Measurements from ENCODE around the gene CHSY1.

The CHSY1 gene

DNA sequence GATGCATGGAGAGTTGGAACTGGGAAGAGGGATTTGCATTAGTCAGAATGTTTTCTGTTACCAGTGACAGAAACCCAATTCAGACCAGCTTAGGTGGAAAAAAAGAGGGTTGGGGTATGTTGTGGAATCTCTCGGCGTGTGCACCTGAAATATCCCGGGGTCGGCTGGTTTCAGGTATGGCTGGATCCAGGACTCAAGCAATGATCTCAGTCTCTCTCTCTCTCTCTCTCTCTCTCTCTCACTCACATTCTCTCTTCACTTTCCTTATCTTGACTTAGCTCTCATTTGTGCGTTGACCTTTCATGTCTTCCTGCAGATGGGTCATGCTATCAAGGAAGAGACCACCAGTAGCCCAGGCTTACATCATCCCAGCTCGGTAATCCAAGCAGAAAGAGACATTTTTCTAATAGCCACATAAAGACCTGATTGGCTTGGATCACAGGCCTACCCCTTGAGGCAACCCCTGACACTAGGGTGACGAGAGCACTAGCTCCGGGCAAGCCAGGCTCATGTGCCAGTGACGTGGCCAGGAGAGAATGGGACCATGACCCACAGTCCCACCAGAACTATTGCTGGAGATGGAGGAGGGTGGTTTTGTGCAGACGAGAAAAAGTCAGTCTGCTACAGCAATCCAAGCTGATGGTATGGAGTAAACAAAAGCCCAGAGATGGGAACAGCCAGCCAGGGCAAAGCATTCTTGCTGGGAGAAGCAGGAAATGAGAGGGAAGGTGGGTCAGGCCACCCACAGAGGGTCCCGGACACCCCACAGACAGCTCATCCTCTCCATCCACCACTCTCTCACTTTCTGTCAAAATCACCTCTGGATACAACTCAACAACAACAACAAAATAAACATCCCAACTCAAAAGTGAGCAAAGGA lies 91.7 kb downstream of the CHSY1 start:
- Histone ChIP-seq H3K4me1 (peaks cover 73 to 88% (median 83%) of the 10 kb centered on the region in 10 experiments), H3K27ac (peak overlapping the region; percentile 39 to 81 (median 68); a peak in 17 of 22 replicates), H3K4me2 (peak overlapping the region; percentile 80 to 98 (median 90)), H3K36me3 (peaks cover 0 to 5% (median 0%) of the 10 kb centered on the region in 11 experiments; a peak in 1 of 22 replicates), H3K9ac (peak overlapping the region in 4 of 11 experiments; percentile 56 to 70 (median 68); a peak in 12 of 22 replicates), H3K4me3 (0 out of 20 replicates have a peak overlapping the region, but pooled peaks of 1 of the 10 experiments have one; percentile 43), H3K27me3 (no peaks in the 10 kb centered on the region), H3K9me3 (replicated peaks in 1 of 11) (peaks cover 14 to 24% (median 20%) of the 10 kb centered on the region in 11 experiments), H4K20me1 (no peaks in the 10 kb centered on the region)
- TF ChIP-seq Cebpa-rat (IDR thresholded peaks at IDR 0.05) = no peak

- peak overlapping the region; percentile 14 to 70 (median 56); a peak in 17 of 22 replicates for H3K9ac ChIP-seq
- H3K4me3 ChIP-seq = peak overlapping the region in 8 of 10 experiments; percentile 5 to 43 (median 30); a peak in 7 of 20 replicates
- no peak for TF ChIP-seq Cebpa-rat (IDR thresholded peaks at IDR 0.05)
- peak overlapping the region; percentile 80 to 98 (median 90) for H3K4me2 ChIP-seq
- no peaks in the 10 kb centered on the region for H4K20me1 ChIP-seq
- no peaks in the 10 kb centered on the region for H3K27me3 ChIP-seq
- 0 out of 22 replicates have a peak, but pooled peaks cover 0 to 2% (median 0%) of the 10 kb centered on the region in 11 experiments for H3K36me3 ChIP-seq
- H3K27ac ChIP-seq = peak overlapping the region; percentile 39 to 81 (median 68); a peak in 19 of 22 replicates
- peaks cover 6 to 15% (median 11%) of the 10 kb centered on the region in 11 experiments for H3K9me3 ChIP-seq (replicated peaks in 1 of 11)
- peaks cover 73 to 97% (median 91%) of the 10 kb centered on the region in 10 experiments for H3K4me1 ChIP-seq
These were observed 92.5 kb downstream of the CHSY1 start for GRCh38 chr15:101159096-101159935.

DNA sequence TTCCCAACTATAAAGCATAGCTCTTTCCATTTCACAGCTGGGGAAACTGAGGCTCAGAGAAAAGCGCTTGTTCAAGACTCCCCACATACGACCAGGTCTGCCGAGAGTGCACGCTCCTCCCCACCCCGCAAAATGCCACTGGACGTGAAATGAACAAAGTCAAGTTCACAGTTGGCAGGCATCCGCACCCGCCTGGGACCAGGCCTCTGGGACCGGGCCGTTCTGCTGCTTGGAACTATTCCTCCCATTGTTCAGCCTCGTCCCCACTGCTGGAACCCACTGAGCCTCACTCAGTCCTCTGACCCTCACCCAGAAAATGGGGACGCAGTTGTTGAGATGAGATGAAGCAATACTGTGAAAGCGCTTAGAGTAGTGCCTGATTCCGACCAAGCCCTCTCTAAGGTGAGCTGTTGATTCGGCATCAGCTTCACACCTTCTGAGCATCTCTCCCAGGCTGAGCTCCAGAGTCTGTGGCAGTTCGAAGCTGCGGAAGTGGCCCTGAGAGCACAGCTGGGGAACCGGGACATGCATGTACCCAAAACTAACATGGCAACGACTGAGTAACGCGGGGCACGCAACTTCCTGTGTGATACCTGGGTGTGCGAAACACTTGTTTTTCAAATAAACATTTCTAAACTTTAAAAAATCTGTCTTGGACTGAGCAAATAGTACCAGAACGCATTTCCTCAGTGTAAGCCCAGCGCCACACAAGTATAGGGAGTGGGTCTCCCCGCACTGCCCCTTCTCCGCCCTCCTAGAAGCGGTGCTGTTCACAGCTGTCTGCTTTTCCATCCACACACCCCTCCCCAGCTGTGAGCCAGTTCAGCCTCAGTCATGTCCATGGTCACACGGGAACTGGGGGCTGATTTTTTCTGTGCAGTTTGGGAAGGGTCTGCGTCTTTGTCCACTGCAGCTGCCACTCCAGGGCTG lies 93.4 kb downstream of the CHSY1 start:
- Histone ChIP-seq H3K4me3 (peak overlapping the region in 6 of 10 experiments; percentile 5 to 43 (median 32); a peak in 7 of 20 replicates), H3K36me3 (no peaks in the 10 kb centered on the region), H3K4me2 (peak overlapping the region; percentile 80 to 98 (median 90)), H4K20me1 (no peaks in the 10 kb centered on the region), H3K9me3 (replicated peaks in 1 of 11) (peaks cover 0 to 6% (median 2%) of the 10 kb centered on the region in 11 experiments; a peak in 5 of 22 replicates), H3K9ac (peak overlapping the region in 10 of 11 experiments; percentile 14 to 70 (median 56); a peak in 16 of 22 replicates), H3K27ac (peak overlapping the region; percentile 39 to 81 (median 68); a peak in 18 of 22 replicates), H3K4me1 (peaks cover 73 to 99% (median 95%) of the 10 kb centered on the region in 10 experiments), H3K27me3 (no peaks in the 10 kb centered on the region)
- no peak; a peak in 2 of 22 replicates for TF ChIP-seq Cebpa-rat (IDR thresholded peaks at IDR 0.05)

- no peaks in the 10 kb centered on the region for H3K9me3 ChIP-seq (replicated peaks in 1 of 11)
- H3K9ac ChIP-seq = peak overlapping the region in 3 of 11 experiments; percentile 56 to 70 (median 68); a peak in 3 of 22 replicates
- TF ChIP-seq Cebpa-rat (IDR thresholded peaks at IDR 0.05) = no peak
- H3K36me3 ChIP-seq = no peaks in the 10 kb centered on the region
- H3K27ac ChIP-seq = peak overlapping the region in 8 of 11 experiments; percentile 6 to 81 (median 72); a peak in 12 of 22 replicates
- H3K4me3 ChIP-seq = no peak overlapping the region
- H3K4me2 ChIP-seq = peak overlapping the region; percentile 80 to 98 (median 90)
- H4K20me1 ChIP-seq = no peaks in the 10 kb centered on the region
- H3K4me1 ChIP-seq = peaks cover 70 to 92% (median 88%) of the 10 kb centered on the region in 10 experiments
- no peaks in the 10 kb centered on the region for H3K27me3 ChIP-seq
These were observed 94.1 kb downstream of the CHSY1 start for GRCh38 chr15:101157721-101158120.

- Histone ChIP-seq H3K9ac (peak overlapping the region in 1 of 11 experiments; percentile 25; a peak in 1 of 22 replicates), H3K27ac (peak overlapping the region in 9 of 11 experiments; percentile 4 to 81 (median 33); a peak in 10 of 22 replicates), H4K20me1 (no peaks in the 10 kb centered on the region), H3K9me3 (replicated peaks in 1 of 11) (no peaks in the 10 kb centered on the region), H3K4me3 (no peak overlapping the region), H3K4me1 (peaks cover 59 to 81% (median 78%) of the 10 kb centered on the region in 10 experiments), H3K4me2 (peak overlapping the region; percentile 80 to 98 (median 90)), H3K36me3 (no peaks in the 10 kb centered on the region), H3K27me3 (no peaks in the 10 kb centered on the region)
- TF ChIP-seq Cebpa-rat (IDR thresholded peaks at IDR 0.05) = no peak
These were observed 95.2 kb downstream of the CHSY1 start for GRCh38 chr15:101156509-101157159.

DNA sequence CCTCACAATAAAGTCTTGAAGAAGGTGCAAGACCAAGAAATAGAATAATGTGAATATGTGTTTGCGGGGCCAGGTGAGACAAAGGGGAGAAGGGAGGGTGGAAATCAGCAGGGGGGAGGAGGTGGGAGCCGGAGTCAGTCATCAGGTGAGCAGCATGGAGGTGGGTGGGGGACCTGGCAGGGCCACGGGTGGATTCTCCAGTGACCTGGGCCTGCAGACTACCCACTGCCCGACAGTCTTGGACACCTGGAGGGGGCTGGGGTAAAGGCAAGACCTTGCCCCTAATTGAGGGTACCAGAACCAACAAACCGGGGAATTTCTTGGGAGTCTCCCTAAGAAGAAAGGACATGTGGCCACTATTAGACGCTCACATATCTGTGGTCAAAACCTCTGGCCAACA lies 95.8 kb downstream of the CHSY1 start:
- no peaks in the 10 kb centered on the region for H3K36me3 ChIP-seq
- TF ChIP-seq Cebpa-rat (IDR thresholded peaks at IDR 0.05) = no peak
- H3K9ac ChIP-seq = peak overlapping the region in 1 of 11 experiments; percentile 25; a peak in 1 of 22 replicates
- peak overlapping the region in 7 of 11 experiments; percentile 14 to 81 (median 33); a peak in 9 of 22 replicates for H3K27ac ChIP-seq
- H3K4me2 ChIP-seq = peak overlapping the region; percentile 80 to 98 (median 90)
- peaks cover 55 to 81% (median 78%) of the 10 kb centered on the region in 10 experiments for H3K4me1 ChIP-seq
- no peaks in the 10 kb centered on the region for H4K20me1 ChIP-seq
- H3K9me3 ChIP-seq (replicated peaks in 1 of 11) = no peaks in the 10 kb centered on the region
- H3K27me3 ChIP-seq = no peaks in the 10 kb centered on the region
- H3K4me3 ChIP-seq = no peak overlapping the region

Measured in BLaER1 treated with 17β-estradiol and CSF1 and Interleukin-3, amounts not matched to agents 10 nM and 100 nM (cell line).